IPS-18a (cell line): Measurements from ENCODE around the gene NUP214.
"Not testable (repeated sequence)": the region's sequence is repeated elsewhere in the genome, so short reads cannot be mapped to it uniquely, and the experiment has no call there.

ENCODE experiments used
- H3K27ac ChIP-seq: one replicate; pipeline ENCODE4 v1.5.1; 2013; ENCODE audit warnings: low read length
- H3K27me3 ChIP-seq: one replicate; pipeline ENCODE4 v1.6.1; 2013; ENCODE audit warnings: mild to moderate bottlenecking, low read length; ENCODE audit not compliant: control insufficient read depth, insufficient read depth
- H3K36me3 ChIP-seq: one replicate; pipeline ENCODE4 v1.6.1; 2013; ENCODE audit warnings: low read depth, low read length; ENCODE audit not compliant: control insufficient read depth
- H3K4me1 ChIP-seq: one replicate; pipeline ENCODE4 v1.6.1; 2013; ENCODE audit warnings: low read depth, low read length; ENCODE audit not compliant: control insufficient read depth
- H3K4me3 ChIP-seq: one replicate; pipeline ENCODE4 v1.5.1; 2013; ENCODE audit warnings: low read length
- H3K9ac ChIP-seq: one replicate; pipeline ENCODE4 v1.6.1; 2013; ENCODE audit warnings: mild to moderate bottlenecking, low read length, moderate library complexity
- H3K9me3 ChIP-seq: one replicate; pipeline ENCODE4 v1.6.1; 2013; ENCODE audit warnings: low read depth, low read length; ENCODE audit not compliant: control insufficient read depth

NUP214 gene

GRCh38 chr9:131240047-131240921 lies 114.9 kb downstream of the NUP214 start:
- no peaks in the 10 kb centered on the region for H3K36me3 ChIP-seq
- no peak overlapping the region for H3K9ac ChIP-seq
- H3K9me3 ChIP-seq = no peaks in the 10 kb centered on the region
- peaks cover 19% of the 10 kb centered on the region for H3K4me1 ChIP-seq
- no peak overlapping the region for H3K4me3 ChIP-seq
- H3K27me3 ChIP-seq = no peaks in the 10 kb centered on the region
- H3K27ac ChIP-seq = no peak overlapping the region

GRCh38 chr9:131244331-131244730 lies 118.9 kb downstream of the NUP214 start:
- H3K4me1 ChIP-seq, H3K9ac ChIP-seq: not testable (repeated sequence)

GRCh38 chr9:131246618-131247017 lies 121.2 kb downstream of the NUP214 start:
- no peak overlapping the region for H3K27ac ChIP-seq
- no peaks in the 10 kb centered on the region for H3K9me3 ChIP-seq
- no peaks in the 10 kb centered on the region for H3K36me3 ChIP-seq
- no peaks in the 10 kb centered on the region for H3K27me3 ChIP-seq
- no peak overlapping the region for H3K9ac ChIP-seq
- no peaks in the 10 kb centered on the region for H3K4me1 ChIP-seq
- no peak overlapping the region for H3K4me3 ChIP-seq

More at GRCh38 chr9:131244331-131244730, 118.9 kb downstream of the NUP214 start:
- not testable (repeated sequence) for H3K36me3 ChIP-seq, H3K9me3 ChIP-seq, H3K27me3 ChIP-seq, H3K27ac ChIP-seq, H3K4me3 ChIP-seq

GRCh38 chr9:131252120-131252519 lies 126.7 kb downstream of the NUP214 start:
- Histone ChIP-seq H3K9ac (no peak overlapping the region), H3K27me3 (no peaks in the 10 kb centered on the region), H3K36me3 (no peaks in the 10 kb centered on the region), H3K4me3 (no peak overlapping the region), H3K27ac (no peak overlapping the region), H3K9me3 (no peaks in the 10 kb centered on the region), H3K4me1 (no peaks in the 10 kb centered on the region)

- Histone ChIP-seq H3K9ac (no peak overlapping the region), H3K36me3 (no peaks in the 10 kb centered on the region), H3K9me3 (no peaks in the 10 kb centered on the region), H3K27me3 (no peaks in the 10 kb centered on the region), H3K4me1 (no peaks in the 10 kb centered on the region), H3K27ac (no peak overlapping the region), H3K4me3 (no peak overlapping the region)
Observed at GRCh38 chr9:131253891-131254491, 128.6 kb downstream of the NUP214 start.

GRCh38 chr9:131254626-131255025 lies 129.2 kb downstream of the NUP214 start:
- H3K27ac ChIP-seq = no peak overlapping the region
- H3K4me3 ChIP-seq = no peak overlapping the region
- no peaks in the 10 kb centered on the region for H3K27me3 ChIP-seq
- no peaks in the 10 kb centered on the region for H3K4me1 ChIP-seq
- H3K36me3 ChIP-seq = no peaks in the 10 kb centered on the region
- no peak overlapping the region for H3K9ac ChIP-seq
- no peaks in the 10 kb centered on the region for H3K9me3 ChIP-seq

- Histone ChIP-seq H3K9me3 (no peaks in the 10 kb centered on the region), H3K4me1 (no peaks in the 10 kb centered on the region), H3K9ac (no peak overlapping the region), H3K36me3 (no peaks in the 10 kb centered on the region), H3K27ac (no peak overlapping the region), H3K4me3 (no peak overlapping the region), H3K27me3 (no peaks in the 10 kb centered on the region)
Observed at GRCh38 chr9:131255676-131256197, 130.4 kb downstream of the NUP214 start.

GRCh38 chr9:131257266-131258025 lies 132.1 kb downstream of the NUP214 start:
- Histone ChIP-seq H3K27me3 (no peaks in the 10 kb centered on the region), H3K4me3 (no peak overlapping the region), H3K4me1 (no peaks in the 10 kb centered on the region), H3K27ac (no peak overlapping the region), H3K9ac (no peak overlapping the region), H3K36me3 (no peaks in the 10 kb centered on the region), H3K9me3 (no peaks in the 10 kb centered on the region)

- H3K4me3 ChIP-seq = no peak overlapping the region
- no peak overlapping the region for H3K9ac ChIP-seq
- H3K36me3 ChIP-seq = no peaks in the 10 kb centered on the region
- no peak overlapping the region for H3K27ac ChIP-seq
- no peaks in the 10 kb centered on the region for H3K4me1 ChIP-seq
- no peaks in the 10 kb centered on the region for H3K9me3 ChIP-seq
- no peaks in the 10 kb centered on the region for H3K27me3 ChIP-seq
Observed at GRCh38 chr9:131258186-131258585, 132.8 kb downstream of the NUP214 start.

- Histone ChIP-seq H3K27me3 (no peaks in the 10 kb centered on the region), H3K27ac (no peak overlapping the region), H3K9ac (no peak overlapping the region), H3K9me3 (no peaks in the 10 kb centered on the region), H3K4me1 (no peaks in the 10 kb centered on the region), H3K36me3 (no peaks in the 10 kb centered on the region), H3K4me3 (no peak overlapping the region)
Observed at GRCh38 chr9:131258698-131259431, 133.5 kb downstream of the NUP214 start.

- H3K4me3 ChIP-seq = no peak overlapping the region
- H3K27ac ChIP-seq = no peak overlapping the region
- H3K4me1 ChIP-seq = no peaks in the 10 kb centered on the region
- no peaks in the 10 kb centered on the region for H3K9me3 ChIP-seq
- H3K27me3 ChIP-seq = no peaks in the 10 kb centered on the region
- no peaks in the 10 kb centered on the region for H3K36me3 ChIP-seq
- no peak overlapping the region for H3K9ac ChIP-seq
Observed at GRCh38 chr9:131259432-131259898, 134.1 kb downstream of the NUP214 start.
